GOT3 (cell line): ENCODE results near the gene PINK1.
A peak's percentile ranks its signal among the peaks of the same experiment; 100 is the strongest.
"Not testable (repeated sequence)": the region's sequence is repeated elsewhere in the genome, so short reads cannot be mapped to it uniquely, and the experiment has no call there.

Source experiments
- DNase-seq: peaks from one replicate; lab custom pipeline; 2025; ENCODE audit warnings: mixed read lengths; lab: John Stamatoyannopoulos, UW

Gene PINK1

GRCh38 chr1:20633190-20634064, at the start of gene PINK1:
PINK1 (plus strand) TSS chr1:20633458; CDS start chr1:20633549, 91 bp downstream.
- DNase-seq: peak; percentile 60

GRCh38 chr1:20584890-20585289, 48.4 kb upstream of the PINK1 start:
- no peak for DNase-seq

- no peak for DNase-seq
Observed at GRCh38 chr1:20586953-20587660, 46.2 kb upstream of the PINK1 start.

- no peak for DNase-seq
Observed at GRCh38 chr1:20587661-20588053, 45.6 kb upstream of the PINK1 start.

- DNase-seq: no peak
Observed at GRCh38 chr1:20588634-20589225, 44.5 kb upstream of the PINK1 start, which contains the start of gene CDA. CDA (plus strand) TSS chr1:20589097; CDS start chr1:20589130, 33 bp downstream.

GRCh38 chr1:20589331-20590278, 43.7 kb upstream of the PINK1 start:
- DNase-seq: no peak

GRCh38 chr1:20590306-20590777, 42.9 kb upstream of the PINK1 start:
- DNase-seq: no peak

- no peak for DNase-seq
Observed at GRCh38 chr1:20593756-20594155, 39.5 kb upstream of the PINK1 start.

GRCh38 chr1:20594746-20595145, 38.5 kb upstream of the PINK1 start:
- DNase-seq: no peak

- no peak for DNase-seq
Observed at GRCh38 chr1:20596106-20596505, 37.2 kb upstream of the PINK1 start.

GRCh38 chr1:20597650-20598049, 35.6 kb upstream of the PINK1 start:
- DNase-seq: no peak

GRCh38 chr1:20600156-20600555, 33.1 kb upstream of the PINK1 start:
- no peak for DNase-seq

GRCh38 chr1:20601129-20601825, 32.0 kb upstream of the PINK1 start:
- DNase-seq: no peak

- DNase-seq: no peak
Observed at GRCh38 chr1:20602851-20603450, 30.3 kb upstream of the PINK1 start.

- no peak for DNase-seq
Observed at GRCh38 chr1:20603504-20604464, 29.5 kb upstream of the PINK1 start.

- DNase-seq: no peak
Observed at GRCh38 chr1:20604678-20605077, 28.6 kb upstream of the PINK1 start.

GRCh38 chr1:20606801-20607570, 26.3 kb upstream of the PINK1 start:
- DNase-seq: not testable (repeated sequence)

GRCh38 chr1:20609541-20609940, 23.7 kb upstream of the PINK1 start:
- no peak for DNase-seq
